Fibroblast of pulmonary artery (primary cell): ENCODE measurements around the gene TTC17.
"Not testable (repeated sequence)": the region's sequence is repeated elsewhere in the genome, so short reads cannot be mapped to it uniquely, and the experiment has no call there.

Experiments
- DNase-seq: peaks from one replicate; pipeline ENCODE4 v3.0.0-alpha.2; 2010; ENCODE audit warnings: low read depth
- H3K4me3 ChIP-seq: replicated peaks from 2 replicates; pipeline ENCODE4 v1.5.1; 2011; ENCODE audit warnings: low read depth, mild to moderate bottlenecking, control low read depth, low read length, moderate library complexity
- TF ChIP-seq, protein P1 (sequence below): IDR thresholded peaks from 2 replicates; pipeline ENCODE4 v1.5.1; 2011; ENCODE audit warnings: mild to moderate bottlenecking, control low read depth, low read length, inconsistent platforms; ENCODE audit errors: missing control alignments

TTC17 gene

GRCh38 chr11:43401252-43401651 lies 42.5 kb downstream of the TTC17 start:
- TF ChIP-seq, protein P1, sequence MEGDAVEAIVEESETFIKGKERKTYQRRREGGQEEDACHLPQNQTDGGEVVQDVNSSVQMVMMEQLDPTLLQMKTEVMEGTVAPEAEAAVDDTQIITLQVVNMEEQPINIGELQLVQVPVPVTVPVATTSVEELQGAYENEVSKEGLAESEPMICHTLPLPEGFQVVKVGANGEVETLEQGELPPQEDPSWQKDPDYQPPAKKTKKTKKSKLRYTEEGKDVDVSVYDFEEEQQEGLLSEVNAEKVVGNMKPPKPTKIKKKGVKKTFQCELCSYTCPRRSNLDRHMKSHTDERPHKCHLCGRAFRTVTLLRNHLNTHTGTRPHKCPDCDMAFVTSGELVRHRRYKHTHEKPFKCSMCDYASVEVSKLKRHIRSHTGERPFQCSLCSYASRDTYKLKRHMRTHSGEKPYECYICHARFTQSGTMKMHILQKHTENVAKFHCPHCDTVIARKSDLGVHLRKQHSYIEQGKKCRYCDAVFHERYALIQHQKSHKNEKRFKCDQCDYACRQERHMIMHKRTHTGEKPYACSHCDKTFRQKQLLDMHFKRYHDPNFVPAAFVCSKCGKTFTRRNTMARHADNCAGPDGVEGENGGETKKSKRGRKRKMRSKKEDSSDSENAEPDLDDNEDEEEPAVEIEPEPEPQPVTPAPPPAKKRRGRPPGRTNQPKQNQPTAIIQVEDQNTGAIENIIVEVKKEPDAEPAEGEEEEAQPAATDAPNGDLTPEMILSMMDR = no peak
- no peak overlapping the region for H3K4me3 ChIP-seq
- DNase-seq = no peak

DNA sequence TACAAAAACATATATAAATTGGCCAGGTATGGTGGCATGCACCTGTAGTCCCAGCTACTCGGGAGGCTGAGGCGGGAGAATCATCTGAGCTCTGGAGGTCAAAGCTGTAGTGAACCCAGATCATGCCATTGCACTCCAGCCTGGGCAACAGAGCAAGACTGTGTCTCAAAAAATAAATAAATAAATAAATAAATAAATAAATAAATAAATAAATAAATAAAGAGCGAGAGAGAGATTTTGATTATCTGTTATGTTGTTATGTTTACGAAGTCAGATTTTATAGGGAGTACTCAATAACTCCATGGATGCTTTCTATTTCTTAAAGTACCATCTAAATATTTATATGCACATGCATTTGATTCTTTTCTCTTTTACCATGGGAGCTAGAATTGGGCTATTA lies 43.1 kb downstream of the TTC17 start:
- not testable (repeated sequence) for H3K4me3 ChIP-seq, DNase-seq

- DNase-seq = no peak
- TF ChIP-seq, protein P1 = no peak
- H3K4me3 ChIP-seq = no peak overlapping the region
Observed at GRCh38 chr11:43403357-43404231, 44.9 kb downstream of the TTC17 start.

DNA sequence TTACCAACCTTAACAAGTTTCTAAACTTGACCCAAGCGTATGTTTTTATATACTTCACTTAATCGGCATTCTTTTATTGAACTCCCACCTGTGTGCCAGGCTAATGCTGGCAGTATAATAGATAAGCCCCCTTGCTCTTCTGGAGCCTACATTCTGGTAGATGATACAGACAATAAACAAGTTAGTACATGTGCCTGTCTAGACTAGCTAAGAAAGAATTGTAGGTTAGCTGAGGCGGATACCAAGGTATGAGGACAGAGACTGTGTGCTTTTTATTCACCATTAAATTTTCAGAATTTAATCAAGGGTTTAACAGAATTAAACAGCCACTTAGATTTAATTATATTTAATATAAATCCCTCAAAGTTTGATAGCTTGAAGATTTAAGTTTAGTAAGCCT lies 45.7 kb downstream of the TTC17 start:
- TF ChIP-seq, protein P1 = no peak
- no peak overlapping the region for H3K4me3 ChIP-seq
- DNase-seq = no peak

DNA sequence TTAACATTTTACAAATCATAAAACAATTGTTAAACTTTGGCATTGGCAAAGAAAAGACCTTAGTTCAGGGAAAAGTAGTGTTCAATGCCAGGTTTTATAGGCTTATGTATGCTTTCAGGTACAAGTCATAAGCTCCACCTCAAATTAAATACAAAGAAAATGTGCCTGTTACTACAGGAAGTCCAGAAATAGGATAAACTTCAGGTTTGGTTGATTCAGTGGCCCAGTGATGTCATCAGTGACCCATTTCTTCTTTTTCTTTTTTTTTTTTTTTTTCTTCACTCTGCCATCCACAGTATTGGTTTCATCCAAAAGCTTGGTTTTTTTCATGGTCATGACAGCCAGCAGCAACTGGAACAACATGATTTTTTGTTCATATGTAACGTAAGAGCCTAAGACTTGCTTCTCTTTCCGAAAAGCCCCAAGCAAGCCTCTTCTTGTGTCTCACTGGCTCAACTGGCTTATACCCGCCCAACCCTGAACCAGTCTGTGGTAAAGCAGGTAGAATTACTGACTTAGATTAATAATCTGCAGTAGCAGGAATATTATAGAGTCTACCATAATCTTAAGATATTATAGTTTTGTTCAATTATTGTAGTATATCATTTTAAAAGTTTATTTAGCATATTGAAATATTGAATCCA lies 46.2 kb downstream of the TTC17 start:
- TF ChIP-seq, protein P1 = no peak
- no peak overlapping the region for H3K4me3 ChIP-seq
- DNase-seq = no peak

- H3K4me3 ChIP-seq = no peak overlapping the region
- DNase-seq = no peak
- TF ChIP-seq, protein P1 = no peak
Observed at GRCh38 chr11:43408277-43408676, 49.6 kb downstream of the TTC17 start.

DNA sequence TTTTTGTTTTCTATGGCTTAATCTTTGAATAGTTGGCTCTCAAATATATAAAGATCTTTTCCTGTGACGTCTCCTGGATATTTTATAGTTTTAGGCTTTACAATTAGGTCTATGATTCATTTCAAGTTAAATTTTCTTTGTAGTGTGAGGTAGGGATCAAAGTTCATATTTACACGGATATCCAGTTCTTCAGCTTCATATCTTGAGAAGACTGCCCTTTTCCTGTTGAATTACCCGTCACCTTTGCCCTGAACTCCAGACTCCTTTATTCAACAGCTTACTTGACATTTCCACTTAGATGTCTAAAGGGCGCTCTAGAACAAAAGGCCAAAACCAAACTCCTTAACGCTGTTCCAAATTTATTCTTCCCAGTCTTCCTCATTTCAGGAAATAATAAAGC lies 51.7 kb downstream of the TTC17 start:
- no peak for DNase-seq
- no peak overlapping the region for H3K4me3 ChIP-seq
- TF ChIP-seq, protein P1 = no peak
